Cardiac fibroblast (primary cell): ENCODE data around the gene CENPU.
A peak's percentile ranks its signal among the peaks of the same experiment; 100 is the strongest.

Source experiments
- DNase-seq, 2 donors: peaks; one replicate each; pipeline versions ENCODE4 v3.0.0 to v3.0.0-alpha.2; 2010; ENCODE audit warnings: low read depth in 2 of 2
- H3K4me3 ChIP-seq, 2 donors: replicated peaks in 1 of 2; 1 replicate in 1 of 2; 2 replicates in 1 of 2; pipeline ENCODE4 v1.5.1; 2011; ENCODE audit warnings: low read depth in 2 of 2, low read length in 2 of 2, mild to moderate bottlenecking in 2 of 2, moderate library complexity in 1 of 2
- TF ChIP-seq, protein P1 (sequence below): IDR thresholded peaks from one replicate; pipeline ENCODE4 v1.5.1; 2011; ENCODE audit warnings: low read depth, mild to moderate bottlenecking, low read length, inconsistent platforms

CENPU gene

DNA sequence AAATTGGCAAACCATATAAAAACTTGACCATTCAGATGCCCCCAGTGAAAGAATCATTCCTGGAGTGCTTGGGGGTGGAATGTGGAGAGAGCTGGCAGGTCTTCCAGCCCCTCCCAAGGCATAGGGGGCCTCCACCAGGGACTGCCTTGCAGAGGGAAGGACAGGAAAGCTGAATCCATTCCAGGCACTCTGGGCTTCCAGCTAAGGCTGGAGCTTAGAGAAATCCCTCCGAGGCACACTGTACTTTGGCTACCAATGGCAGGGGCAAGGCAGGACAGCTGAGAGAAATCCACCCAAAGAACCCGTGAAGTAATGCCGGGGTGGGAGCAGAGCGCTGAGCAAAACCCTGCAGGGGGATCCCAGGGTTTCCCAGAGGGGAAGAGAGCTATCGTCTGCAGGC, 4.0 kb downstream of the CENPU start:
- TF ChIP-seq, protein P1, sequence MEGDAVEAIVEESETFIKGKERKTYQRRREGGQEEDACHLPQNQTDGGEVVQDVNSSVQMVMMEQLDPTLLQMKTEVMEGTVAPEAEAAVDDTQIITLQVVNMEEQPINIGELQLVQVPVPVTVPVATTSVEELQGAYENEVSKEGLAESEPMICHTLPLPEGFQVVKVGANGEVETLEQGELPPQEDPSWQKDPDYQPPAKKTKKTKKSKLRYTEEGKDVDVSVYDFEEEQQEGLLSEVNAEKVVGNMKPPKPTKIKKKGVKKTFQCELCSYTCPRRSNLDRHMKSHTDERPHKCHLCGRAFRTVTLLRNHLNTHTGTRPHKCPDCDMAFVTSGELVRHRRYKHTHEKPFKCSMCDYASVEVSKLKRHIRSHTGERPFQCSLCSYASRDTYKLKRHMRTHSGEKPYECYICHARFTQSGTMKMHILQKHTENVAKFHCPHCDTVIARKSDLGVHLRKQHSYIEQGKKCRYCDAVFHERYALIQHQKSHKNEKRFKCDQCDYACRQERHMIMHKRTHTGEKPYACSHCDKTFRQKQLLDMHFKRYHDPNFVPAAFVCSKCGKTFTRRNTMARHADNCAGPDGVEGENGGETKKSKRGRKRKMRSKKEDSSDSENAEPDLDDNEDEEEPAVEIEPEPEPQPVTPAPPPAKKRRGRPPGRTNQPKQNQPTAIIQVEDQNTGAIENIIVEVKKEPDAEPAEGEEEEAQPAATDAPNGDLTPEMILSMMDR, result no peak
- no peak overlapping the region for H3K4me3 ChIP-seq
- peak in 1 of 2 donors; percentile 50 for DNase-seq

- DNase-seq, result peak; percentile 77 to 82
- H3K4me3 ChIP-seq, result no peak overlapping the region
- TF ChIP-seq, protein P1, result no peak
These were observed 5.0 kb downstream of the CENPU start for GRCh38 chr4:184728858-184729257.

DNA sequence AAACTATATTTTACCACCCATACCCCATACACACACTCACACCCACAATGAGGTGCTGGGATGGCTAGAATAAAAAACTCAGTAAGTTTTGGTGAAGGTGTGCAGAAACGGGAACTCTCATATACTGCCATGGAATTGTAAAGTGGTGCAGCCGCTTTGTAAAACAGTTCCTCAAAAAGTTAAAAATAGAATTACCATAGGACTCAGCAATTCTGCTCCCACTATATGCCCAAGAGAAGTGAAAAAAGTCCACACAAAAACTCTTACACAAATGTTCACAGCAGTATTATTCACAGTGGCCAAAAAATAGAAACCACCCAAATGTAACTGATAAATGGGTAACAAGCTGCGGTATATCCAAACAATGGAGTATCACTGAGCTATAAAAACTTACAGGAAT, 6.5 kb downstream of the CENPU start:
- H3K4me3 ChIP-seq, result no peak overlapping the region
- TF ChIP-seq, protein P1, result no peak
- no peak for DNase-seq

DNA sequence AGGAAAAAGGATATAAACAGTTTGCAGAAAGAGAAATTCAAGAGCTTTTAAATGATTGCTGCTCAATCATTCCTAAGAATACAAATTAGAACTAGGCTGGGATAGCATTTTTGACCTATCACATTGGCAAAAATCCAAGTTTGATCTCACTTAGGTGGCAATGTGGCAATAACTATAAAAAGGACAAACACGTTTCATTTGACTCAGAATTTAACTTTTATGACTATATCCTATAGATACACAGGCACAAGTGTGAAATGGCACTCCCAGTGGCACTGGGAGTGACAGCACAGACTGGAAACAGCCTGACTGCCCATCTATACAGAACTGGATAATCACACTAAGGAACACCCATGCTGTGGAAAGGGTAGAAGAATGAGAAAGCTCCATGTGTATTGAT, 11.1 kb downstream of the CENPU start:
- TF ChIP-seq, protein P1, result no peak
- H3K4me3 ChIP-seq, result no peak overlapping the region
- no peak for DNase-seq

- TF ChIP-seq, protein P1, result no peak
- H3K4me3 ChIP-seq, result no peak overlapping the region
- DNase-seq, result no peak
These were observed 12.6 kb downstream of the CENPU start for GRCh38 chr4:184721254-184721653.

DNA sequence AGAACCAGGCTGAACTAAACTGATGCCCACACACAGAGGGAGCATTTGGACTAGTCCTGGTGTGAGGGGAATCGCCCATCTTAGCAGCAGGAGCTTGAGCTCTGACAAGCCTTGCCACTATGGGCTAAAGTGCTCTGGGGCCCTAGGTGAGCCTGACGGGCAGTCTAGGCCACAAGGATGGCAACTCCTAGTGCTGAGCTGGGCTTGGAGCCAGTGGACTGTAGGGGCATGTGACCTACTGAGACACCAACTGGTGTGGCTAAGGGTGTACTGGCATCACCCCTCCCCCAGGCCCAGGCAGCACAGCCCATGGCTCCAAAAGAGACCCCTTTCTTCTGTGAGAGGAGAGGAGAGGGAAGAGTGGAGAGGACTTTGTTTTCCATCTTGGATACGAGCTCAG, 14.5 kb downstream of the CENPU start:
- TF ChIP-seq, protein P1, result no peak
- no peak overlapping the region for H3K4me3 ChIP-seq
- DNase-seq, result no peak

- TF ChIP-seq, protein P1, result no peak
- DNase-seq, result no peak
- H3K4me3 ChIP-seq, result no peak overlapping the region
These were observed 18.4 kb downstream of the CENPU start for GRCh38 chr4:184715526-184715925.
